A549 (cell line): Measurements from ENCODE around the gene SPATA16.

ENCODE experiments used
- CHD4 ChIP-seq: fragments of 200-600 bp; sonication (generic); IDR thresholded peaks from 2 replicates; pipeline ENCODE4 v1.6.1; 2016; ENCODE audit warnings: antibody characterized with exemption, mild to moderate bottlenecking, borderline replicate concordance
- CTCF ChIP-seq: fragments of >200 bp; sonication (Bioruptor Twin); formaldehyde crosslinking; IDR thresholded peaks from 3 replicates; pipeline ENCODE4 v1.5.1; 2016
- EP300 ChIP-seq, 2 experiments: fragments of >200 bp; sonication (Bioruptor Twin); formaldehyde crosslinking; IDR thresholded peaks; 2 replicates in 1 of 2; 3 replicates in 1 of 2; pipeline ENCODE4 v1.6.1; 2016 to 2017
- KDM5A ChIP-seq: fragments of 200-600 bp; sonication (generic); IDR thresholded peaks from 2 replicates; pipeline ENCODE4 v1.6.1; 2016; ENCODE audit warnings: antibody characterized with exemption, mild to moderate bottlenecking
- NR3C1 ChIP-seq: fragments of >200 bp; sonication (Bioruptor Twin); formaldehyde crosslinking; IDR thresholded peaks from 3 replicates; pipeline ENCODE4 v1.6.1; 2017
- RAD21 ChIP-seq, 2 experiments: fragments of >200 bp in 1 of 2; sonication (Bioruptor Twin) in 1 of 2; formaldehyde crosslinking in 1 of 2; IDR thresholded peaks in 1 of 2; conservative IDR thresholded peaks in 1 of 2; 2 replicates in 1 of 2; 3 replicates in 1 of 2; pipeline ENCODE4 v1.6.1; 2012 to 2018; ENCODE audit warnings: inconsistent platforms in 1 of 2
- SREBF2 ChIP-seq: fragments of 450-650 bp; IDR thresholded peaks from 2 replicates; pipeline ENCODE4 v1.6.1; 2014; ENCODE audit warnings: mild to moderate bottlenecking, moderate library complexity

- TF ChIP-seq SREBF2 (no peak), EP300 (IDR thresholded peaks at IDR 0.05) (no peak), CHD4 (no peak), KDM5A (no peak), CTCF (no peak), NR3C1 (no peak), RAD21 (conservative IDR thresholded peaks at IDR 0.05 in 1 of 2, IDR thresholded peaks at IDR 0.05 in 1 of 2) (no peak)
Observed at GRCh38 chr3:173064631-173065030, 76.4 kb downstream of the SPATA16 start.
